ENCODE data around the gene CELF2. TPM values are rescaled to one million over a fixed set of nuclear protein-coding genes. Genes with fewer than 3 reads are reported as not detected.

Gene CELF2
- total and polyA plus RNA-seq, 9 of the 15 experiments (the other 6 are each of a cell fraction or from before 2014, with no cell fraction given) = 4.0 to 20.3 (median 11.1) TPM

- TF ChIP-seq ZBTB49 (CRISPR knock-in tag; IDR thresholded peaks at IDR 0.05; ENCODE audit: borderline replicate concordance) (no peak), ZNF24 (IDR thresholded peaks at IDR 0.05) (no peak), ZNF592 (IDR thresholded peaks at IDR 0.05) (no peak), NFE2L1 (tag; IDR thresholded peaks at IDR 0.05; ENCODE audit: borderline replicate concordance, low read depth) (no peak), MYNN (IDR thresholded peaks at IDR 0.05) (no peak), MYNN (CRISPR knock-in tag; IDR thresholded peaks at IDR 0.05) (no peak), ATF3 (IDR thresholded peaks at IDR 0.05) (no peak), ATF3 (CRISPR knock-in tag; conservative IDR thresholded peaks at IDR 0.05) (no peak)
Measured at GRCh38 chr10:11145495-11145855, 127.8 kb downstream of the CELF2 start (continued).

Measured in K562 (cell line).